C4-2B (cell line): ENCODE data around the gene TUBGCP3.

ENCODE experiments used
- CTCF ChIP-seq: fragments of 450-650 bp; conservative IDR thresholded peaks from 2 replicates; pipeline ENCODE4 v1.5.1; 2017; ENCODE audit warnings: mild to moderate bottlenecking
- ZFX ChIP-seq: fragments of 450-650 bp; IDR thresholded peaks from 2 replicates; pipeline ENCODE4 v1.6.1; 2017

- TF ChIP-seq CTCF (no peak), ZFX (no peak)
These were observed 37.7 kb upstream of the TUBGCP3 start for GRCh38 chr13:112625698-112626097.
